ENCODE results near the gene TRMT10A.

DNA sequence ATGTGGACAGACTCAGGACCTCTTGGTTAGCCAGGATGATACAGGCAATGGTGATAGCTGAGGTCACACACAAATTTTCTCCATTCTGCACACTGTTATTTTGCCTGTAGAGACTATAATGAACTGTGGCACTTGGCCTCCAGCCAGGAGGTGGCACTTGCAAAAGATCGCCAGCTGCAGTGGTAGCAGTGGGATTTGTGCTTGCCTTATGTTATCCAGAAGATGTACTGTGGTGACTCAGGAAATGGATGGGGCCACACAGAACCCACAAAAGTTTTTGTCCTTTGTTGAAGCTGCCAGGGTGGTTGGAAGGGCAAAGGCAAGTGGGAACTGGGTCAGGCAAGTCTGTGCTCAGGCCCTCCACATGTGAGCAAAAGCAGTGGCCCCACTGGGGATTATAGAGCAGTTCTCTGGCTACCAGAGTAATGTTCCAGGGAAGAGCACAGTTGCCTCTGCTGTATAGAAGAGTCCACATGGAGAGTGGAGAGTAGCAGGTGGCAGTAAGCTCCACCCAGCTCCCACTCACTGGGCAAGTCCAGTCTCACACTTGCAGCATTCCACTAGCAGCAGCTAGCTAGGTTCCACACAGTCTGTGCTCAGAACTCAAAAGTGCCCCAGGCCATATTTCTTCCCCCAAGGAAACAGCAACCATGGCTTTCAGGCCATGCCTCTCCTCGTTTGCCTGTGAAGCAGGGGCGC is 58.9 kb downstream of the TRMT10A start:
- TF ChIP-seq, protein P1, sequence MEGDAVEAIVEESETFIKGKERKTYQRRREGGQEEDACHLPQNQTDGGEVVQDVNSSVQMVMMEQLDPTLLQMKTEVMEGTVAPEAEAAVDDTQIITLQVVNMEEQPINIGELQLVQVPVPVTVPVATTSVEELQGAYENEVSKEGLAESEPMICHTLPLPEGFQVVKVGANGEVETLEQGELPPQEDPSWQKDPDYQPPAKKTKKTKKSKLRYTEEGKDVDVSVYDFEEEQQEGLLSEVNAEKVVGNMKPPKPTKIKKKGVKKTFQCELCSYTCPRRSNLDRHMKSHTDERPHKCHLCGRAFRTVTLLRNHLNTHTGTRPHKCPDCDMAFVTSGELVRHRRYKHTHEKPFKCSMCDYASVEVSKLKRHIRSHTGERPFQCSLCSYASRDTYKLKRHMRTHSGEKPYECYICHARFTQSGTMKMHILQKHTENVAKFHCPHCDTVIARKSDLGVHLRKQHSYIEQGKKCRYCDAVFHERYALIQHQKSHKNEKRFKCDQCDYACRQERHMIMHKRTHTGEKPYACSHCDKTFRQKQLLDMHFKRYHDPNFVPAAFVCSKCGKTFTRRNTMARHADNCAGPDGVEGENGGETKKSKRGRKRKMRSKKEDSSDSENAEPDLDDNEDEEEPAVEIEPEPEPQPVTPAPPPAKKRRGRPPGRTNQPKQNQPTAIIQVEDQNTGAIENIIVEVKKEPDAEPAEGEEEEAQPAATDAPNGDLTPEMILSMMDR (IDR thresholded peaks at IDR 0.05; ENCODE audit: insufficient read depth, low read length): no peak
- TF ChIP-seq POLR2AphosphoS5 (IDR thresholded peaks at IDR 0.05; ENCODE audit: low read depth) (peak; percentile 91), GABPA (IDR thresholded peaks at IDR 0.05; ENCODE audit: low read depth) (no peak)
- TF ChIP-seq, protein P2, sequence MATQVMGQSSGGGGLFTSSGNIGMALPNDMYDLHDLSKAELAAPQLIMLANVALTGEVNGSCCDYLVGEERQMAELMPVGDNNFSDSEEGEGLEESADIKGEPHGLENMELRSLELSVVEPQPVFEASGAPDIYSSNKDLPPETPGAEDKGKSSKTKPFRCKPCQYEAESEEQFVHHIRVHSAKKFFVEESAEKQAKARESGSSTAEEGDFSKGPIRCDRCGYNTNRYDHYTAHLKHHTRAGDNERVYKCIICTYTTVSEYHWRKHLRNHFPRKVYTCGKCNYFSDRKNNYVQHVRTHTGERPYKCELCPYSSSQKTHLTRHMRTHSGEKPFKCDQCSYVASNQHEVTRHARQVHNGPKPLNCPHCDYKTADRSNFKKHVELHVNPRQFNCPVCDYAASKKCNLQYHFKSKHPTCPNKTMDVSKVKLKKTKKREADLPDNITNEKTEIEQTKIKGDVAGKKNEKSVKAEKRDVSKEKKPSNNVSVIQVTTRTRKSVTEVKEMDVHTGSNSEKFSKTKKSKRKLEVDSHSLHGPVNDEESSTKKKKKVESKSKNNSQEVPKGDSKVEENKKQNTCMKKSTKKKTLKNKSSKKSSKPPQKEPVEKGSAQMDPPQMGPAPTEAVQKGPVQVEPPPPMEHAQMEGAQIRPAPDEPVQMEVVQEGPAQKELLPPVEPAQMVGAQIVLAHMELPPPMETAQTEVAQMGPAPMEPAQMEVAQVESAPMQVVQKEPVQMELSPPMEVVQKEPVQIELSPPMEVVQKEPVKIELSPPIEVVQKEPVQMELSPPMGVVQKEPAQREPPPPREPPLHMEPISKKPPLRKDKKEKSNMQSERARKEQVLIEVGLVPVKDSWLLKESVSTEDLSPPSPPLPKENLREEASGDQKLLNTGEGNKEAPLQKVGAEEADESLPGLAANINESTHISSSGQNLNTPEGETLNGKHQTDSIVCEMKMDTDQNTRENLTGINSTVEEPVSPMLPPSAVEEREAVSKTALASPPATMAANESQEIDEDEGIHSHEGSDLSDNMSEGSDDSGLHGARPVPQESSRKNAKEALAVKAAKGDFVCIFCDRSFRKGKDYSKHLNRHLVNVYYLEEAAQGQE (IDR thresholded peaks at IDR 0.05; ENCODE audit: insufficient replicate concordance, low read depth): no peak

All from HL-60 (cell line).